Fibroblast of gingiva (primary cell): Measurements from ENCODE around the gene ADAMTS16.

ENCODE experiments used
- DNase-seq: peaks from one replicate; pipeline ENCODE4 v3.0.0-alpha.2; 2011; ENCODE audit warnings: low read depth

The ADAMTS16 gene

DNA sequence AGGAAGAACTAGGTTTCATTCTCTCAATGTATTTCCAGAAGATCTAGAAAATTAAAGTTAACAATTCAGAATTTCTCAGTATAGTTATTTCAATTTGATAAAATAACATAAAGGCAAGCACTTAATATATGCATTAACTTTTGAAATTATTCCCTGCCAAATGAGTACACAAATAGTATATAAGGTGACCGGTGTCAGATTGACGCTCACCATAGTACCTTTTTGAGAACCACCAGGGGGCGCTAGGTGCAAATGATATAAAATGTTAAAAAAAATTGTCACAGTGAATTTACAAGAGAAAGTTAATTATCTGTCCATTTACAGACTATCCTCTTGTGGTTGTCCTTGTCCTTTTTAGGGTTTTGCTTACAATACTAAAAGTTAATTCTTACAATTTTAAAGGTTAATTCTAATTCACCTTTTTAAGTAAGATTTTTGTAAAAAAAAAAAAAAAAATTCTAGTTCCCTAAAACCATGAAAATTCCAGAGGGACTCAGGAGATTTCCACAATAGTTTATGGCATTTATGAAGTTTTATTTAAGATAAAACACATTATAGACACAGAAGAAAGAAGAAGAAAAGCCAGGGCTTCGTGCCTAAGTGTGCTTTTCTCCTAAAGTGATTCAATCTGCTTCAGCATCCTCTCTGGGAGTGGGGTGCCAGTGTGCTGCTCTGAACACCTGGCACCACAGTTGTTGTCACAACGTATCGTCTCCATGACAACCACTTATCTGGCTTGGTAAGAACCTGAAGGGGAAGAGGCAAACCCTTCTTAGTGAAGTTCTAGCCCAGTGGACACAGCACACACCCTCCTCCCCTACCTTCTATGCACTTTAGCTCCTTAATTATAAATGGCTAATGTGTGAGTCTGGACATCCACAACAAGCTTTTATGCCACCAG, 1.7 kb downstream of the ADAMTS16 start:
- peak; percentile 36 for DNase-seq

- DNase-seq, result no peak
Observed at GRCh38 chr5:5144441-5144840, 4.3 kb downstream of the ADAMTS16 start.

- DNase-seq, result no peak
Observed at GRCh38 chr5:5145651-5146529, 5.8 kb downstream of the ADAMTS16 start.

DNA sequence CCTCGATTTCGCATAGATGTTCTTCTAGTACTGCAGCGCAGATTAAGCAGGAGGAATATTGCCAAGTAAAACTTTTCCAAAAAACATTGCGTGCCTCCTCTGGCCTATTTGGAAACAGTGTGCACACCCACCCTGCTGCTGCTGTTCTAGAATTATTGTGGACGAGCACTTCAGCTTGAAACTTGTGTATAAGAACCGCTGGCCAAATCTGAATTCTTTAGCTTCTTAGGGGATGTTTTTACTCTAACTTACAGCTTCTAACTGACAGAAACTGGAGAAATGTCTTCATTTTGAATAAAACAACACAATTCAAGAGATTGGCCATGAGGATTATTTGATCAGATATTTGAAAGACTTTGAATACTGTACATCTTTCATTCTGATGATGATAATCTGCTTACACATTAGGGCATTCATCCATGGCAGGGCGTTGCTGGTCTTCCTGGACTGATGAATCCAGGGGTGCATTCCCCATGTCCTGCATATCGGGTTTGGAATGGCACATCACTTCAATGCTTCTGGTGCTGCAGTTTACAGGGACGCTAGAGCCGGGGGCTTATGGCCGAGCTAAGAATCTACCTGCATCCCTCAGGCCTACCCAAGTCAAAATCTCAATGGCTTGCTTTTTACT, 6.5 kb downstream of the ADAMTS16 start:
- no peak for DNase-seq

- DNase-seq, result no peak
Observed at GRCh38 chr5:5149154-5149553, 9.0 kb downstream of the ADAMTS16 start.

- no peak for DNase-seq
Observed at GRCh38 chr5:5150667-5151066, 10.5 kb downstream of the ADAMTS16 start.

DNA sequence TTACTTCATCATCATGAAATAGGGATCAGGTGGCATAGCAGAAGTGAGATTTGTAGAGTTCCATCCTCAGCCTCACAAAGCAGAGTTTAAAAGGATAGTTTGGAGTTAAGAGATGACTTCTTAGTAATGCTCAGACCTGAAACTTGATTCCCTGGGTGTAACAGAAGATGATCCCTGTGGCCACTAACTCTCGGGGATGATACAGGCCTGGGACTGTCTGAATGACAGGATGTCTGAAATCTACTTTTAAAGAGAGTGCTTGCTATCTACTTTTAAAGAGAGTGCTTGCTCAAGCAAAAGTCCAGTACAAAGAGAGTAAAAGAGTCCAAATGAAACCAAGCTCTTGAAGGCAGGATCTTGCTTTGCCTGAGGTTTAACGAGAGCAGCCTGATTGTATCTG, 14.6 kb downstream of the ADAMTS16 start:
- no peak for DNase-seq

DNA sequence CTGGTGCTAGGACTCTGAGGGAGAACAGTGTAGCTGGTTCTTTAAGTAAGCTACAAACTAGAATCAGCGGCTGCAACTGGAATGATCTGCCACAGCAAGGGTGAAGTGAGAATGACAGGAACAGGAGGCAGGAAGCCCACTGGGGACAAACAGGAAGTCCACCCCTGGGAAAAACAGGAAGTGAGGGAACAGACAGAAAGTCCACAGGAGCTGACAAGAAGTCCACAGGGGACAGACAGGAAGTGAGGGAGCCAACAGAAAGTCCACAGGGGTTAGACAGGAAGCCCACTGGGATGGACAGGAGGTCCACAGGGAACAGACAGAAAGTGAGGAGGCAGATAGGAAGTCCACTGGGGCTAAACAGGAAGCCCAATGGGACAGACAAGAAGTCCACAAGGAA, 15.5 kb downstream of the ADAMTS16 start:
- no peak for DNase-seq

- no peak for DNase-seq
Observed at GRCh38 chr5:5156471-5157082, 16.4 kb downstream of the ADAMTS16 start.

DNA sequence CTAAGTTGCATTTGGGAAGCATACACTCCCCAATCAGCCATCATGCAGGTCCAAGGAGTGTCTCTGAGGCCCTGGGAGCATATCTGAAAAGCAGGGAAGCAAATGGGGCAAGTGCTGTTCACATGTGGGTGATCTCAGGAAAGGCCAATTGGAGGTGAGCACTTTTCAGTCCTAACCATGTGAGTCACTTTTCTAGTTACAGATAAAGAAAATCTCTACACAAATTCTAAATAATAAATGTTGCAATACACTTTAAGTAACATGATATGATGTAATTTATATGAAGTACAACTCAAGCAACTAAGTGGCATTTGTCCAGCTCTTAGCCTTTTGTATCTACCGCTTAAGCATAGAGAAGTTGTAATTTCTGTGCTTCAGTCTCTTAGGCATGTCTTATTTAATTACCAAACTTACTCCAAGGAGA, 18.4 kb downstream of the ADAMTS16 start:
- no peak for DNase-seq

GRCh38 chr5:5159282-5160103, 19.4 kb downstream of the ADAMTS16 start:
- no peak for DNase-seq

DNA sequence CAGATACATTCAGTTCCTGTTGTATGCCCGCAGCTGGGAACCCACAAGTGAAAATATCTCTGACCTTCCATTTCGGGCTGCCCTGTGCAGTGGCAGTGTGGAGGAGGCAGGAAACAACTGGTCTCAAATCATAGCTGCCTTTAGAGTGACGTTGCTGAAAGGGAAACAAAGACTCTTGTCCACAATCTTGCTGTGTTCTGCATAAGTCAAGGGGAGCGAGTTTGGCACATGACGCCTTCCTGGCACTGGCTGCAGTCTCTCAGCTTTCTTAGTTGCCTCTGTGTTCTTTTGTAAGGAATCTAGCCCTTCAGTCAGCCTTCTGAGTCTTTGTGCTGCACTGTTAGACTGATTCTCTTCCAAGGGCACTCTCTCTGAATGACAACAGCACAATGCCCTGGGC, 24.0 kb downstream of the ADAMTS16 start:
- no peak for DNase-seq

DNA sequence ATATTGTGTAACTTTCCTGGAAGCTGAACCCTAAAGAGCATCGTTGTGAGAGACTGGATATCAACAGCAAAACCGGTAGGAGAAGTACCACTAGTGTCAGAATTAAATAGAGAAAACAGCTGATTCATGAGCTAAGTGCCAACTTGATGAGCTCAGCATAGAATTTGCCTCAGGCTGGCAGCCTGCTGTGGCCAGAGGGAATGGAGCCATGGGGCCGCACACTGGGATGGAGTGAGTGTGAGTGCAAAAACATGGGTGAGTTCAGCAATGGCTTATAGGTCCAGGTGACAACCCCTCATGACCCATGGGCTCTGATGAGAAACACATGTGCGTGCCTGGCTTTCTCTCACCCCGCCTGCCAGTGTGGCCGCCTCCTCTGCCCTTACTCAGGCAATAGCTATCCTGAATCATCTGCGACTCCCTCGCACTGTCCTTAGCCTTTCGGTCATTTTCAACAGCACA, 25.4 kb downstream of the ADAMTS16 start:
- no peak for DNase-seq

GRCh38 chr5:5169466-5169865, 29.3 kb downstream of the ADAMTS16 start:
- DNase-seq, result no peak

DNA sequence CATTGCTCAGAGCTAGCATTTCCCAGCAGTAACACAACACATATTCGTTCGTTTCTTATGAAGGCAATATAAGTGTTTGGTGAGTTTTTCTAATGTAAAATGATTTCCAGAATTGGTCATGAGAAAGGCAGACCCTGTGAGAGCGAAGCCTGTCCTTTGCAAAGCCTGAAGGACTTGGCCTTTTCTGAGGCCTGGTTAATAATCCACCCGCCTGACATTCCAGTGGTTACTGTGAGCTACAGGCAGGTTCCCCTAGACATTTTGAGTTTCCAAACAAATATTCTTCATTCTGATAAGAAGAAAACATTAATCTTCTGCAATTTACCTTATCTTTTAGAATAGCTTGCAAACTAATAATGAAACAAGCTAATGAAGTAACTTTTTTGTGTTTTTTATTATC, 38.0 kb downstream of the ADAMTS16 start:
- DNase-seq, result no peak

GRCh38 chr5:5178580-5178979, 38.5 kb downstream of the ADAMTS16 start:
- DNase-seq, result no peak

DNA sequence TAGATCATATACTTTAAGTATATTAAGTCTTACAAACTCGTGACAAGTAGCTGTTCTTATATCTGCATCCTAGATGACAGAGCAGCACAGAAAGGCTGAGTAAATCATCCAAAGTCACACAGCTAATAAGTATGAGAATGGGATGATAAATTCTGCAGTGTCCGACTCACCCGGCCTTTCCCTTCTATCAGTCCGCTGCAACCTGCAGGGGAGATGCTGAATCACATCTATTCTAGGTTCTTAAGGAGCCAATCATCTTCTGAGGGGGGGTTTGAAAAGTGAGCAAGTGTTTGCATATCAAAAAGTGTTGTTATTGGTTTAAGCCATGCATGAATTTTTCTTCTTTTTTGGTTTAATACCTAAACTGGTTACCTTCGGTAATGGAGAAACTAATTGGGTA, 38.9 kb downstream of the ADAMTS16 start:
- no peak for DNase-seq

DNA sequence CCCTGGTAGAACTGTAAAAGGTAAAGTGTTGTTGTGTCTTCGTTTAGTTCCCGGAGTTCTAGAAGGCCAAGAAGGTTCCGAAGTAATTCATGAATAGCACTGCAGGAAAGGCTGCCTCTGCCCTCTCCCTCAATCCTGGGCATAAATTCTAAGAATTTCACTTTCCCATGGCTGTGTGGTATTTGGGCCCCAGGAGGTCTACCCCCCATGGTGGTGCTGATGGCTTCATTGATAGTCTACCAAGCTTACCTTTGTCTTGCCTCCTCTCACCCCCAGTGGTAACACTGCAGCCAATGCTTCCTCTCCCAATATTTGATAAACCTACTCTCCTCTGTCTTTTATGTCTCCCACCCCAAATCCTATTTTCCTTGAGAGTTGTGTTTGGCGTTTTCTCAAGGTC, 39.5 kb downstream of the ADAMTS16 start:
- no peak for DNase-seq

- DNase-seq, result no peak
Observed at GRCh38 chr5:5181650-5182324, 41.7 kb downstream of the ADAMTS16 start.

DNA sequence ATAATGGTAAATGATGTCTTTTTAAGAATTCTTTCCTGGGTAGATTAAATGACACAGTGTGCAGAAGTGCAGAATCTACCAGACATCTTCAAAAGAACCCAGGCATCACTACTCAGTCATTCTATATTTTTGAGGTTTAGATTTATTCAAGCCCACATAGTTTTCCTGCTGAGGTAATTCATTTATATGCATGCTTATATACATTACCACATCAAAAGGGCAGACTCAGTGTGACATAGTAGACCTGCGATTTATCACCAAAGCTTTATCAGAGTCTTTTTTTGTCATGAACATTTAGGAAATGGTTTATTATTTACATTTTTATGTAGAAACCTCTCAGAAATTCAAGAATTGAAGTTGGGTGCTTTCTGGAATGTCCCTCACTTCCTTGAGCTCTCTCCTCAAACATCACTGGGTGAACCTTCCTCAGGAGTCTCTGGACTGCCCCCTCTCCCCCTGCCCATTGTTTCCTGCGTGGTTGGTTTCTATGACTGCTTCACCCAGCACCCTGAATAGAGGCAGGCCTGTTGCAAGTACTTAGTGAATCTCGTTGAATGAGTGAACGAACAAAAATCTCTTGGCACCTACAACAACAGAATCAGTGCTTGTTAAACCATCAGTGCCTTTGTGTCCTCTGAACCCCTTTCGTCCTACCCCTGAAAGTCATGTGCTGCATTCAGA, 42.5 kb downstream of the ADAMTS16 start:
- DNase-seq, result no peak
